Measurements from ENCODE around the gene CMA1. TPM values are rescaled to one million over a fixed set of nuclear protein-coding genes. Genes with fewer than 3 reads are reported as not detected.
"Not testable (repeated sequence)": the region's sequence is repeated elsewhere in the genome, so short reads cannot be mapped to it uniquely, and the experiment has no call there.

The CMA1 gene
- not detected for total RNA-seq
- polyA plus RNA-seq = not detected
- long read RNA-seq, donor 1 = 0 reads
- long read RNA-seq, donor 2 = 0 reads
- long read RNA-seq, donor 3 = 0 reads
- long read RNA-seq, donor 4 = 0 reads
- long read RNA-seq, donor 5 = 0 reads
- long read RNA-seq, donor 6 = 0 reads
- long read RNA-seq, donor 7 = 0 reads
- long read RNA-seq, donor 8 = 0 reads
- long read RNA-seq, donor 9 = 0 reads
- long read RNA-seq, donor 10 = 0 reads

GRCh38 chr14:24508155-24508840 is at the start of gene CMA1:
Gene CMA1 (minus strand): TSS chr14:24508265. CDS start chr14:24508235, 30 bp downstream.
- Histone ChIP-seq H3K27me3 (no peaks in the 10 kb centered on the region), H3K4me1 (replicated peaks in 1 of 2) (no peaks in the 10 kb centered on the region), H3K36me3 (replicated peaks in 1 of 2) (no peaks in the 10 kb centered on the region), H3K4me3 (no peak within 1 kb of the TSS), H3K9me3 (replicated peaks in 1 of 3) (no peaks in the 10 kb centered on the region), H3K27ac (no peak within 1 kb of the TSS)
- intact Hi-C loops (cut with DNase I) = no loop called here
- no peak for DNase-seq
- no peak for TF ChIP-seq CTCF (IDR thresholded peaks at IDR 0.05)
- TF ChIP-seq POLR2A (IDR thresholded peaks at IDR 0.05) = no peak
- WGBS, 4 donors = 30 to 54% (median 43%) methylated on average over 3 of the region's 3 CpGs

DNA sequence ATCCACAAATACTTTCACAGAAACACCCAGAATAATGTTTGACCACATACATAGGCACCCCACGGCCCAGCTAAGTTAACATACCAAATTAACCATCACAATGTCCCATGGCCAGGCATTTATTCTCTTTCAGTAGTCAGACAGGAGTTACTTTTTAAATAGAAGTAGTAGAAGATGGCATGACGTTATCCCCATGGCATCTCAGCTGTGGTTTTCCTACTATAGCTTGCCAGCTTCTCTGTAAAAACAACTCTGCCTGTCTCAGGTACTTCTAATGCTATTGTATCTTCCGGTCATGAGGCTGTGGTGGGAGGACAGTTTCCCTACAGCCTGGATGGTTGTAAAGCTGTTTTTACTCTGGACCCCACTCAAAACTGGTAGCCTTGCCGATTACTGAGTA is 48.7 kb upstream of the CMA1 start:
- Histone ChIP-seq H3K27ac (no peak overlapping the region), H3K9me3 (replicated peaks in 1 of 3) (no peaks in the 10 kb centered on the region), H3K27me3 (no peaks in the 10 kb centered on the region), H3K4me1 (replicated peaks in 1 of 2) (no peaks in the 10 kb centered on the region), H3K36me3 (replicated peaks in 1 of 2) (no peaks in the 10 kb centered on the region), H3K4me3 (no peak overlapping the region)
- intact Hi-C loops (cut with DNase I) = no loop called here
- 49 to 65% (median 59%) methylated on average over 4 of the region's 4 CpGs for WGBS, 4 donors
- no peak for DNase-seq
- TF ChIP-seq POLR2A (IDR thresholded peaks at IDR 0.05) (no peak), CTCF (IDR thresholded peaks at IDR 0.05) (no peak)

DNA sequence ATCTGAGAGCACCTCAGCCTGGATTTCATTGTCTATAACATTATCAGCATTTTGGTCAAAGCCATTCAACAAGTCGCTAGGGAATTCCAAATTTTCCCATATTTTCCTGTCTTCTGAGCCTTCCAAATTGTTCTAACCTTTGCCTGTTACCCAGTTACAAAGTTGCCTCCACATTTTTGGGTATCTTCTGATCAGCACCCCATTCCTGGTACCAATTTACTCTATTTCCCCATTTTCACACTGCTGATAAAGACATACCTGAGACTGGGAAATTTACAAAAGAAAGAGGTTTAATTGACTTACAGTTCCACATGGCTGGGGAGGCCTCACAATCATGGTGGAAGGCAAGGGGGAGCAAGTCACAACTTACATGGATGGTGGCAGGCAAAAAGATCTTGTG is 41.0 kb upstream of the CMA1 start:
- H3K4me3 ChIP-seq; H3K9me3 ChIP-seq (replicated peaks in 1 of 3); DNase-seq; H3K36me3 ChIP-seq (replicated peaks in 1 of 2); H3K4me1 ChIP-seq (replicated peaks in 1 of 2); H3K27ac ChIP-seq; intact Hi-C loops (cut with DNase I); H3K27me3 ChIP-seq: not testable (repeated sequence)
- 45 to 52% (median 49%) methylated on average over 1 of the region's 1 CpG for WGBS, 4 donors

GRCh38 chr14:24542346-24542936 is 34.4 kb upstream of the CMA1 start:
- WGBS, 4 donors = 72 to 81% (median 75%) methylated on average over 2 of the region's 2 CpGs
- Histone ChIP-seq H3K36me3 (replicated peaks in 1 of 2) (no peaks in the 10 kb centered on the region), H3K4me1 (replicated peaks in 1 of 2) (no peaks in the 10 kb centered on the region), H3K27me3 (no peaks in the 10 kb centered on the region), H3K9me3 (replicated peaks in 1 of 3) (no peaks in the 10 kb centered on the region), H3K4me3 (no peak overlapping the region), H3K27ac (no peak overlapping the region)
- TF ChIP-seq CTCF (IDR thresholded peaks at IDR 0.05) (no peak), POLR2A (IDR thresholded peaks at IDR 0.05) (no peak)
- intact Hi-C loops (cut with DNase I) = no loop called here
- DNase-seq = no peak
